ENCODE results near the gene PML. TPM values are rescaled to one million over a fixed set of nuclear protein-coding genes. Genes with fewer than 3 reads are reported as not detected.

PML gene, protein sequence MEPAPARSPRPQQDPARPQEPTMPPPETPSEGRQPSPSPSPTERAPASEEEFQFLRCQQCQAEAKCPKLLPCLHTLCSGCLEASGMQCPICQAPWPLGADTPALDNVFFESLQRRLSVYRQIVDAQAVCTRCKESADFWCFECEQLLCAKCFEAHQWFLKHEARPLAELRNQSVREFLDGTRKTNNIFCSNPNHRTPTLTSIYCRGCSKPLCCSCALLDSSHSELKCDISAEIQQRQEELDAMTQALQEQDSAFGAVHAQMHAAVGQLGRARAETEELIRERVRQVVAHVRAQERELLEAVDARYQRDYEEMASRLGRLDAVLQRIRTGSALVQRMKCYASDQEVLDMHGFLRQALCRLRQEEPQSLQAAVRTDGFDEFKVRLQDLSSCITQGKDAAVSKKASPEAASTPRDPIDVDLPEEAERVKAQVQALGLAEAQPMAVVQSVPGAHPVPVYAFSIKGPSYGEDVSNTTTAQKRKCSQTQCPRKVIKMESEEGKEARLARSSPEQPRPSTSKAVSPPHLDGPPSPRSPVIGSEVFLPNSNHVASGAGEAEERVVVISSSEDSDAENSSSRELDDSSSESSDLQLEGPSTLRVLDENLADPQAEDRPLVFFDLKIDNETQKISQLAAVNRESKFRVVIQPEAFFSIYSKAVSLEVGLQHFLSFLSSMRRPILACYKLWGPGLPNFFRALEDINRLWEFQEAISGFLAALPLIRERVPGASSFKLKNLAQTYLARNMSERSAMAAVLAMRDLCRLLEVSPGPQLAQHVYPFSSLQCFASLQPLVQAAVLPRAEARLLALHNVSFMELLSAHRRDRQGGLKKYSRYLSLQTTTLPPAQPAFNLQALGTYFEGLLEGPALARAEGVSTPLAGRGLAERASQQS
- total RNA-seq (10 to 100 TPM; 12.4 to 15.2 TPM), polyA plus RNA-seq (1 to 10 TPM; 8.2 to 9.2 TPM)

DNA sequence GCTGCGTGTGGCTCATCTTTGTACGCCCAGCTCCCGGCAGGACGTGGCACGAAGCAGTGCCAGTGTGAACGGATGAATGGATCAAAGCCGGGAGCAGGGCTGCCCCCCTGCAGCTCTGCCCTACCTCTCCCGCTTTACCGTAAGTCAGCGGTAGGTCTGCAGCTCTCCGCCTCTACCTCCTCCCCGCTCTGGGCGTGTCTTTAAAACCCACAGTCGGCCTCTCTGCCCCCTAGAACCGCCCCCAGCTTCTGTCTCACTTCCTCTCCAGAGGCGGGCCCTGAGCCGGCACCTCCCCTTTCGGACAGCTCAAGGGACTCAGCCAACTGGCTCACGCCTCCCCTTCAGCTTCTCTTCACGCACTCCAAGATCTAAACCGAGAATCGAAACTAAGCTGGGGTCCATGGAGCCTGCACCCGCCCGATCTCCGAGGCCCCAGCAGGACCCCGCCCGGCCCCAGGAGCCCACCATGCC lies at the start of gene PML:
PML (plus strand) TSS at position 304 of the 471 bp plus-strand sequence; CDS start at position 401, 97 bp downstream.
- H3K4me1 ChIP-seq (ENCODE audit: control insufficient read depth in 4 of 4, insufficient read depth in 4 of 4, low read length in 3 of 4): peaks cover 9 to 57% (median 38%) of the 10 kb centered on the region in 4 donors
- under 1% methylated on average over 27 of the region's 27 CpGs for WGBS
- TF ChIP-seq HNF4G (IDR thresholded peaks at IDR 0.05) (no peak), RXRA (IDR thresholded peaks at IDR 0.05) (peak; percentile 39 to 54), YY1 (IDR thresholded peaks at IDR 0.05) (peak; percentile 67), FOXA2 (IDR thresholded peaks at IDR 0.05) (no peak), NR2F2 (IDR thresholded peaks at IDR 0.05) (peak; percentile 50), GABPA (IDR thresholded peaks at IDR 0.05 in 1 of 2, conservative IDR thresholded peaks at IDR 0.05 in 1 of 2) (peak; percentile 29 to 86), SP1 (IDR thresholded peaks at IDR 0.05) (peak; percentile 77), RAD21 (IDR thresholded peaks at IDR 0.05) (peak in 1 of 2 donors; percentile 24), EGR1 (IDR thresholded peaks at IDR 0.05; ENCODE audit: low read depth in 2 of 2) (peak in 1 of 2 donors; percentile 41), TAF1 (conservative IDR thresholded peaks at IDR 0.05) (peak; percentile 53), JUND (IDR thresholded peaks at IDR 0.05) (peak in 1 of 2 donors; percentile 54), FOXA1 (IDR thresholded peaks at IDR 0.05) (peak; percentile 32), HNF4A (conservative IDR thresholded peaks at IDR 0.05) (peak; percentile 40 to 61)
- TF ChIP-seq, protein P1, sequence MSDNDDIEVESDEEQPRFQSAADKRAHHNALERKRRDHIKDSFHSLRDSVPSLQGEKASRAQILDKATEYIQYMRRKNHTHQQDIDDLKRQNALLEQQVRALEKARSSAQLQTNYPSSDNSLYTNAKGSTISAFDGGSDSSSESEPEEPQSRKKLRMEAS (IDR thresholded peaks at IDR 0.05): peak; percentile 54
- TF ChIP-seq, protein P2, sequence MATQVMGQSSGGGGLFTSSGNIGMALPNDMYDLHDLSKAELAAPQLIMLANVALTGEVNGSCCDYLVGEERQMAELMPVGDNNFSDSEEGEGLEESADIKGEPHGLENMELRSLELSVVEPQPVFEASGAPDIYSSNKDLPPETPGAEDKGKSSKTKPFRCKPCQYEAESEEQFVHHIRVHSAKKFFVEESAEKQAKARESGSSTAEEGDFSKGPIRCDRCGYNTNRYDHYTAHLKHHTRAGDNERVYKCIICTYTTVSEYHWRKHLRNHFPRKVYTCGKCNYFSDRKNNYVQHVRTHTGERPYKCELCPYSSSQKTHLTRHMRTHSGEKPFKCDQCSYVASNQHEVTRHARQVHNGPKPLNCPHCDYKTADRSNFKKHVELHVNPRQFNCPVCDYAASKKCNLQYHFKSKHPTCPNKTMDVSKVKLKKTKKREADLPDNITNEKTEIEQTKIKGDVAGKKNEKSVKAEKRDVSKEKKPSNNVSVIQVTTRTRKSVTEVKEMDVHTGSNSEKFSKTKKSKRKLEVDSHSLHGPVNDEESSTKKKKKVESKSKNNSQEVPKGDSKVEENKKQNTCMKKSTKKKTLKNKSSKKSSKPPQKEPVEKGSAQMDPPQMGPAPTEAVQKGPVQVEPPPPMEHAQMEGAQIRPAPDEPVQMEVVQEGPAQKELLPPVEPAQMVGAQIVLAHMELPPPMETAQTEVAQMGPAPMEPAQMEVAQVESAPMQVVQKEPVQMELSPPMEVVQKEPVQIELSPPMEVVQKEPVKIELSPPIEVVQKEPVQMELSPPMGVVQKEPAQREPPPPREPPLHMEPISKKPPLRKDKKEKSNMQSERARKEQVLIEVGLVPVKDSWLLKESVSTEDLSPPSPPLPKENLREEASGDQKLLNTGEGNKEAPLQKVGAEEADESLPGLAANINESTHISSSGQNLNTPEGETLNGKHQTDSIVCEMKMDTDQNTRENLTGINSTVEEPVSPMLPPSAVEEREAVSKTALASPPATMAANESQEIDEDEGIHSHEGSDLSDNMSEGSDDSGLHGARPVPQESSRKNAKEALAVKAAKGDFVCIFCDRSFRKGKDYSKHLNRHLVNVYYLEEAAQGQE (IDR thresholded peaks at IDR 0.05): peak; percentile 92
- TF ChIP-seq, protein P3, sequence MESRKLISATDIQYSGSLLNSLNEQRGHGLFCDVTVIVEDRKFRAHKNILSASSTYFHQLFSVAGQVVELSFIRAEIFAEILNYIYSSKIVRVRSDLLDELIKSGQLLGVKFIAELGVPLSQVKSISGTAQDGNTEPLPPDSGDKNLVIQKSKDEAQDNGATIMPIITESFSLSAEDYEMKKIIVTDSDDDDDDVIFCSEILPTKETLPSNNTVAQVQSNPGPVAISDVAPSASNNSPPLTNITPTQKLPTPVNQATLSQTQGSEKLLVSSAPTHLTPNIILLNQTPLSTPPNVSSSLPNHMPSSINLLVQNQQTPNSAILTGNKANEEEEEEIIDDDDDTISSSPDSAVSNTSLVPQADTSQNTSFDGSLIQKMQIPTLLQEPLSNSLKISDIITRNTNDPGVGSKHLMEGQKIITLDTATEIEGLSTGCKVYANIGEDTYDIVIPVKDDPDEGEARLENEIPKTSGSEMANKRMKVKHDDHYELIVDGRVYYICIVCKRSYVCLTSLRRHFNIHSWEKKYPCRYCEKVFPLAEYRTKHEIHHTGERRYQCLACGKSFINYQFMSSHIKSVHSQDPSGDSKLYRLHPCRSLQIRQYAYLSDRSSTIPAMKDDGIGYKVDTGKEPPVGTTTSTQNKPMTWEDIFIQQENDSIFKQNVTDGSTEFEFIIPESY (IDR thresholded peaks at IDR 0.05): no peak
- TF ChIP-seq, protein P4, sequence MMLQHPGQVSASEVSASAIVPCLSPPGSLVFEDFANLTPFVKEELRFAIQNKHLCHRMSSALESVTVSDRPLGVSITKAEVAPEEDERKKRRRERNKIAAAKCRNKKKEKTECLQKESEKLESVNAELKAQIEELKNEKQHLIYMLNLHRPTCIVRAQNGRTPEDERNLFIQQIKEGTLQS (IDR thresholded peaks at IDR 0.05): no peak
- TF ChIP-seq, protein P5, sequence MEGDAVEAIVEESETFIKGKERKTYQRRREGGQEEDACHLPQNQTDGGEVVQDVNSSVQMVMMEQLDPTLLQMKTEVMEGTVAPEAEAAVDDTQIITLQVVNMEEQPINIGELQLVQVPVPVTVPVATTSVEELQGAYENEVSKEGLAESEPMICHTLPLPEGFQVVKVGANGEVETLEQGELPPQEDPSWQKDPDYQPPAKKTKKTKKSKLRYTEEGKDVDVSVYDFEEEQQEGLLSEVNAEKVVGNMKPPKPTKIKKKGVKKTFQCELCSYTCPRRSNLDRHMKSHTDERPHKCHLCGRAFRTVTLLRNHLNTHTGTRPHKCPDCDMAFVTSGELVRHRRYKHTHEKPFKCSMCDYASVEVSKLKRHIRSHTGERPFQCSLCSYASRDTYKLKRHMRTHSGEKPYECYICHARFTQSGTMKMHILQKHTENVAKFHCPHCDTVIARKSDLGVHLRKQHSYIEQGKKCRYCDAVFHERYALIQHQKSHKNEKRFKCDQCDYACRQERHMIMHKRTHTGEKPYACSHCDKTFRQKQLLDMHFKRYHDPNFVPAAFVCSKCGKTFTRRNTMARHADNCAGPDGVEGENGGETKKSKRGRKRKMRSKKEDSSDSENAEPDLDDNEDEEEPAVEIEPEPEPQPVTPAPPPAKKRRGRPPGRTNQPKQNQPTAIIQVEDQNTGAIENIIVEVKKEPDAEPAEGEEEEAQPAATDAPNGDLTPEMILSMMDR (IDR thresholded peaks at IDR 0.05; ENCODE audit: low read depth, low read length, missing input control): no peak
- no peaks in the 10 kb centered on the region for H3K9me3 ChIP-seq (ENCODE audit: control insufficient read depth in 4 of 4, low read length in 3 of 4)
- peak within 1 kb of the TSS; percentile 49 to 97 for H3K9ac ChIP-seq (ENCODE audit: low read depth in 1 of 2, low read length in 2 of 2)
- H3K27me3 ChIP-seq (ENCODE audit: control insufficient read depth in 4 of 4, insufficient read depth in 4 of 4, low read length in 3 of 4): no peaks in the 10 kb centered on the region
- H3K36me3 ChIP-seq (ENCODE audit: control insufficient read depth in 4 of 4, insufficient read depth in 3 of 4, low read depth in 1 of 4, low read length in 3 of 4): peaks cover 0 to 11% (median 7%) of the 10 kb centered on the region in 4 donors
- H3K27ac ChIP-seq (ENCODE audit: low read depth in 1 of 2, low read length in 2 of 2): peak within 1 kb of the TSS; percentile 86 to 95
- peak; percentile 92 for DNase-seq (ENCODE audit: low spot score)
- peak within 1 kb of the TSS; percentile 63 to 98 (median 93) for H3K4me3 ChIP-seq (ENCODE audit: low read depth in 1 of 3, low read length in 3 of 3)

All from liver (tissue), 9 donors.